GM12878 (cell line): ENCODE data around the gene SIRT2. TPM values are rescaled to one million over a fixed set of nuclear protein-coding genes. Genes with fewer than 3 reads are reported as not detected.

Experiments
- BCL3 ChIP-seq: IDR thresholded peaks from 2 replicates; pipeline ENCODE4 v1.6.1; 2011; ENCODE audit warnings: borderline replicate concordance, low read depth, mild to moderate bottlenecking, moderate library complexity, low read length; ENCODE audit not compliant: insufficient read depth, poor library complexity, severe bottlenecking
- BCLAF1 ChIP-seq: fragments of 450-650 bp; IDR thresholded peaks from 2 replicates; pipeline ENCODE4 v1.6.1; 2017; ENCODE audit warnings: antibody characterized with exemption, mild to moderate bottlenecking, moderate library complexity
- BRCA1 ChIP-seq: IDR thresholded peaks from 2 replicates; pipeline ENCODE4 v1.6.1; 2011; ENCODE audit warnings: low read depth, low read length, improper control_type of control experiment
- CBFB ChIP-seq: IDR thresholded peaks from 2 replicates; pipeline ENCODE4 v1.6.1; 2016; ENCODE audit warnings: antibody characterized with exemption, low read depth
- ELK1 ChIP-seq: IDR thresholded peaks from 2 replicates; pipeline ENCODE4 v1.6.1; 2012; ENCODE audit warnings: low read depth, low read length, improper control_type of control experiment
- FOS ChIP-seq: IDR thresholded peaks from 3 replicates; pipeline ENCODE4 v1.6.1; 2011; ENCODE audit warnings: borderline replicate concordance; ENCODE audit not compliant: insufficient read length; ENCODE audit errors: extremely low read depth
- FOXK2 ChIP-seq: fragments of 450-650 bp; IDR thresholded peaks from 2 replicates; pipeline ENCODE4 v1.6.1; 2017; ENCODE audit warnings: mild to moderate bottlenecking, moderate library complexity
- HDAC2 ChIP-seq: fragments of 200-600 bp; sonication (generic); IDR thresholded peaks from 2 replicates; pipeline ENCODE4 v1.6.1; 2017
- JUNB ChIP-seq: IDR thresholded peaks from 2 replicates; pipeline ENCODE4 v1.6.1; 2016; ENCODE audit warnings: antibody characterized with exemption, mild to moderate bottlenecking
- MTA3 ChIP-seq: IDR thresholded peaks from 2 replicates; pipeline ENCODE4 v1.6.1; 2012; ENCODE audit warnings: low read length, inconsistent platforms, borderline replicate concordance
- NBN ChIP-seq: fragments of 450-650 bp; IDR thresholded peaks from 2 replicates; pipeline ENCODE4 v1.6.1; 2016
- PKNOX1 ChIP-seq: fragments of 450-650 bp; IDR thresholded peaks from 2 replicates; pipeline ENCODE4 v1.6.1; 2016; ENCODE audit warnings: mild to moderate bottlenecking
- PML ChIP-seq: IDR thresholded peaks from 2 replicates; pipeline ENCODE4 v1.6.1; 2012; ENCODE audit warnings: low read length, inconsistent platforms
- SIN3A ChIP-seq: IDR thresholded peaks from 2 replicates; pipeline ENCODE4 v1.6.1; 2012; ENCODE audit warnings: low read depth, low read length, improper control_type of control experiment
- TCF12 ChIP-seq: IDR thresholded peaks from 2 replicates; pipeline ENCODE4 v1.6.1; 2011; ENCODE audit warnings: low read depth, mild to moderate bottlenecking, low read length
- YY1 ChIP-seq: IDR thresholded peaks from 2 replicates; pipeline ENCODE4 v1.6.1; 2011; ENCODE audit warnings: low read depth, mild to moderate bottlenecking, low read length
- ZNF384 ChIP-seq: IDR thresholded peaks from 2 replicates; pipeline ENCODE4 v1.6.1; 2012; ENCODE audit warnings: low read depth, mild to moderate bottlenecking, low read length, improper control_type of control experiment, borderline replicate concordance
- ZNF687 ChIP-seq: fragments of 450-650 bp; IDR thresholded peaks from 2 replicates; pipeline ENCODE4 v1.6.1; 2017; ENCODE audit warnings: mild to moderate bottlenecking, moderate library complexity
- polyA plus RNA-seq, 11 experiments: library from polyadenylated mRNA; depleted of rRNA in 4 of 11; unstranded in 6 of 11; stranded (reverse) in 5 of 11; fragments of >200 nt; fragmentation: Nextera tagmentation in 4 of 11; fragmentation: Illumina TruSeq in 1 of 11; extraction: Ambion mirVana in 4 of 11; extraction: Trizol in 1 of 11; gene quantifications; 1 replicate in 1 of 11; 2 replicates in 10 of 11; pipeline versions ENCODE4 v1.2.1 to v1.2.3, GENCODE V29; 2011 to 2016; ENCODE audit warnings: inconsistent platforms in 2 of 11, missing spikeins in 2 of 11, low read depth in 1 of 11
- total RNA-seq, 4 experiments: library from RNA; depleted of rRNA in 3 of 4; stranded (reverse); fragments of >200 nt in 3 of 4; fragmentation: Illumina TruSeq in 1 of 4; extraction: Trizol in 1 of 4; gene quantifications; 2 replicates each; pipeline versions ENCODE4 v1.2.1 to v1.2.3, GENCODE V29; 2013 to 2021

The SIRT2 gene
- total and polyA plus RNA-seq, 10 of the 15 experiments (the other 5 are each of a cell fraction or from before 2014, with no cell fraction given): 1.4 to 38.7 (median 24.1) TPM

- no peak for TF ChIP-seq ZNF384
- peak; percentile 84 for TF ChIP-seq NBN
- peak; percentile 81 for TF ChIP-seq FOS
- TF ChIP-seq PKNOX1: peak; percentile 100
- no peak for TF ChIP-seq HDAC2
- no peak for TF ChIP-seq JUNB
- no peak for TF ChIP-seq BCLAF1
- TF ChIP-seq SIN3A: no peak
- TF ChIP-seq BRCA1: 0 out of 2 replicates have a peak, but pooled peaks have one; percentile 46
- peak; percentile 93 for TF ChIP-seq YY1
- TF ChIP-seq MTA3: no peak
- TF ChIP-seq PML: no peak
- no peak; the same call in none of the 2 replicates for TF ChIP-seq FOXK2
- TF ChIP-seq TCF12: peak; percentile 32; the same call in 1 of the 2 replicates
- no peak for TF ChIP-seq ELK1
- TF ChIP-seq CBFB: 0 out of 2 replicates have a peak, but pooled peaks have one; percentile 15
- no peak for TF ChIP-seq BCL3
- no peak; the same call in 1 of the 2 replicates for TF ChIP-seq ZNF687
Observed at GRCh38 chr19:38849860-38850435, 49.5 kb downstream of the SIRT2 start, which contains the start of gene HNRNPL (continued).
